Gastrocnemius medialis (tissue), 4 donors: ENCODE results near the gene MCF2.

Experiments used
- POLR2A ChIP-seq, 2 donors: fragments of 450-650 bp; IDR thresholded peaks; one replicate each; pipeline ENCODE4 v1.6.1; 2017; ENCODE audit warnings: antibody characterized with exemption in 2 of 2, mild to moderate bottlenecking in 2 of 2, moderate library complexity in 2 of 2
- TF ChIP-seq, protein P1 (sequence below), 5 experiments: fragments of 450-650 bp in 3 of 5; fragments of 200-600 bp in 2 of 5; sonication (generic) in 2 of 5; IDR thresholded peaks in 4 of 5; conservative IDR thresholded peaks in 1 of 5; 1 replicate in 4 of 5; 2 replicates in 1 of 5; pipeline ENCODE4 v1.5.1; 2016 to 2019; ENCODE audit warnings: antibody characterized with exemption in 5 of 5, mild to moderate bottlenecking in 3 of 5, moderate library complexity in 3 of 5

DNA sequence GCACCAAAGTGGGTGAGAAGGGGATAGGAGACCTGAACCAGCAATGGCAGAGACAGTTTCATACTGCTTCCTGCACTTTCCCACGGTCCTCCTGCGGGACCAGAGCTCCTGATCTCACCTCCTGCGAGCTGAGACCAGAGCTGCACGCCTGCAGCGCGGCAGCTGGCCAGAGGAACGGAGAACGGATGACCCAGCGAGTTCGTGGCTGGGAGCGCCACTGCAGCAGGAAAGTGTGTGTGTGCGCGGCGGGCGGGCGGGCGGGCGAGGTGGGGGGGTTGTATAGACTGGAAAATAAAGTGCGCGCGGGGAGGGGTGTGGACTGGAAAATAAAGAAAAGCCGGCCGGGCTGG, 16.5 kb downstream of the MCF2 start:
- no peak for TF ChIP-seq POLR2A (IDR thresholded peaks at IDR 0.05)
- TF ChIP-seq, protein P1, sequence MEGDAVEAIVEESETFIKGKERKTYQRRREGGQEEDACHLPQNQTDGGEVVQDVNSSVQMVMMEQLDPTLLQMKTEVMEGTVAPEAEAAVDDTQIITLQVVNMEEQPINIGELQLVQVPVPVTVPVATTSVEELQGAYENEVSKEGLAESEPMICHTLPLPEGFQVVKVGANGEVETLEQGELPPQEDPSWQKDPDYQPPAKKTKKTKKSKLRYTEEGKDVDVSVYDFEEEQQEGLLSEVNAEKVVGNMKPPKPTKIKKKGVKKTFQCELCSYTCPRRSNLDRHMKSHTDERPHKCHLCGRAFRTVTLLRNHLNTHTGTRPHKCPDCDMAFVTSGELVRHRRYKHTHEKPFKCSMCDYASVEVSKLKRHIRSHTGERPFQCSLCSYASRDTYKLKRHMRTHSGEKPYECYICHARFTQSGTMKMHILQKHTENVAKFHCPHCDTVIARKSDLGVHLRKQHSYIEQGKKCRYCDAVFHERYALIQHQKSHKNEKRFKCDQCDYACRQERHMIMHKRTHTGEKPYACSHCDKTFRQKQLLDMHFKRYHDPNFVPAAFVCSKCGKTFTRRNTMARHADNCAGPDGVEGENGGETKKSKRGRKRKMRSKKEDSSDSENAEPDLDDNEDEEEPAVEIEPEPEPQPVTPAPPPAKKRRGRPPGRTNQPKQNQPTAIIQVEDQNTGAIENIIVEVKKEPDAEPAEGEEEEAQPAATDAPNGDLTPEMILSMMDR (IDR thresholded peaks at IDR 0.05 in 4 of 5, conservative IDR thresholded peaks at IDR 0.05 in 1 of 5): no peak
